Stimulated activated CD8-positive, alpha-beta memory T cell treated with anti-CD3 and anti-CD28 coated beads, Interleukin-7, amount 100 ng/mL, for 4 hours (primary cell): ENCODE results near the gene USP8.

Experiments used
- DNase-seq, 2 donors: peaks; one replicate each; pipeline ENCODE4 v3.0.0-alpha.2; 2020; ENCODE audit warnings: low read depth in 2 of 2

USP8 gene

DNA sequence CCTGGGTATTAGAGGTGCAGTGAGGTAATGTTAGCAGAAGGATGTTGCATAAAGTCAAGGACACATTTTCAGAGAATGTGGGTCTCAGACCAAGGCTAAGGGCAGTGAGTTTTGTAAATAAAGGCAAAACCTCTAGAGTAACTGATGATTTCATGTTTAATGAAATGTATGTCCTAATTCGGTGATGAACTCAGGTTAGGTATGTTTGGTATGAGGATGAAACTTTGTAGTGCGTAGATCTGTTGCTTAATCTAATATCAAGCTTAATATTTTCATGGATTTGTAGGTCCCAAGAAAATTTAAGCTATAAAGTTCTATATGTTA is 118.6 kb downstream of the USP8 start:
- no peak for DNase-seq

DNA sequence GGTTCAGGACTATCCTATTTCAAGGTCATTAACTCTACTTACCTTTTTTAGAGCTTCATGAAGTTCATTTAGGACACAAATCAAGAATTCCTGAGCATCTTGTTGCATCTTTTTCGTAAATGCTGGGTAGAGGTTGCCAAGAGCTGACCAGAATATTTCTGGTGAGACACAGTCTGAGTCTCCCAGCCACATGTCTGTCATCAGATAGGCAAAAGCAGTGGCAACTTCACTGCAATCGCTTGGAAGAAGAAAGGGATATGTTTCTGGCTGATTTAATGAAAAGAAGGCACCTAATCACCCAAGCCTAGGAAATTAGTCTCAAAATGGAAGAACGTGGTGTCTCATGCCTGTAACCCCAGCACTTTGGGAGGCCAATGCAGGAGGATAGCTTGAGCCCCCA is 119.4 kb downstream of the USP8 start:
- DNase-seq = no peak

- DNase-seq = no peak
These were observed 120.2 kb downstream of the USP8 start for GRCh38 chr15:50544368-50544767.

DNA sequence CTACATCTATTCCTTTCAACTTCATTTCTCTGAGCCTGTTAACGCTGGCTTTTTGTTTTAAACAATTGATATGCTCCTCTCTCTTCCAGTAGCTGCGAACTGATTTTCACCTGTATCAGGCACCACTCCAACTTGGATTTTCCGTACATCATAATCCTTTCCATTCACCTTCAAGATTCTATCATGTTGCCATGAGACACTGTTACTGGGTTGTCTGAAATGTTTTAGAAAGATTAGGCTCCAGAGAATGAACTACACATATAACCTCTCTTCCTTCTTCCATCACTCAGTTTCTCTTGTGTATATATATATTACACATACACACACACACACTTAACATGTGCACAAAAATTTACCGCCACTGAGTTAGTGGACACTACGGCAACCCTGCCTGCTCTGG is 122.4 kb downstream of the USP8 start, which contains the start of gene USP50:
USP50 (minus strand) TSS at position 101 of the 400 bp plus-strand sequence. CDS start 141 bp downstream, outside the sequence.
- no peak for DNase-seq

DNA sequence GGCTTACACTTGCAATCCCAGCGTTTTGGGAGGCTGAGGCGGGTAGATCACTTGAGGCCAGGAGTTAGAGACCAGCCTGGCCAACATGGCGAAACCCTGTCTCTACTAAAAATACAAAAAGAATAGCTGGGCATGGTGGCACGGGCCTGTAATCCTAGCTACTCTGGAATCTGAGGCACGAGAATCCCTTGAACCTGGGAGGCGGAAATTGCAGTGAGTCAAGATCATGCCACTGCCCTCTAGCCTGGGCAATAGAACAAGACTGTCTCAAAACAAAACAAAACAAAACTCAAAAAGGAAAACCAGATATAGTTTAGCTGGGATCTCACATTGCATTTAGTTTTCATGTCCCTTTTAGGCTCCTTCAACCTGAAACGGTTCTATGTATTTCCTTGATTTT is 125.1 kb downstream of the USP8 start:
- DNase-seq = no peak

DNA sequence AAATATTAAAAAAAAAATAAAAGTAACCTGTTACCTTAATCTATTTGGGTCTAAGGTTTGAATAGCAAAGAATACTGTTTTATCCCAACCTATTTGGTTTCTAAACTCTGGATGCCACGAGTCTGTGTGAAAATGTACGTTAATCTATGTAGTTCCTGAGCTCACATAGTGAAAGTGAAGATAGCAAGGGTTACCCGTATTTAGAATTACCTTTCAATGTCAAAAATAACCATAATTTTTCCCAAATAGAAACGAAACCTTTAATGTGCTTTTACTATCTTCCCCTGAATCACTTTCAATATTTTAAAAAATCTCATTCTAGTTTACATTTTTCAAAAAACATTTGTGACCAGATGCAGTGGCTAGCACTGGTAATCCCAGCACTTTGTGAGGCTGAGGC is 128.0 kb downstream of the USP8 start:
- no peak for DNase-seq

DNA sequence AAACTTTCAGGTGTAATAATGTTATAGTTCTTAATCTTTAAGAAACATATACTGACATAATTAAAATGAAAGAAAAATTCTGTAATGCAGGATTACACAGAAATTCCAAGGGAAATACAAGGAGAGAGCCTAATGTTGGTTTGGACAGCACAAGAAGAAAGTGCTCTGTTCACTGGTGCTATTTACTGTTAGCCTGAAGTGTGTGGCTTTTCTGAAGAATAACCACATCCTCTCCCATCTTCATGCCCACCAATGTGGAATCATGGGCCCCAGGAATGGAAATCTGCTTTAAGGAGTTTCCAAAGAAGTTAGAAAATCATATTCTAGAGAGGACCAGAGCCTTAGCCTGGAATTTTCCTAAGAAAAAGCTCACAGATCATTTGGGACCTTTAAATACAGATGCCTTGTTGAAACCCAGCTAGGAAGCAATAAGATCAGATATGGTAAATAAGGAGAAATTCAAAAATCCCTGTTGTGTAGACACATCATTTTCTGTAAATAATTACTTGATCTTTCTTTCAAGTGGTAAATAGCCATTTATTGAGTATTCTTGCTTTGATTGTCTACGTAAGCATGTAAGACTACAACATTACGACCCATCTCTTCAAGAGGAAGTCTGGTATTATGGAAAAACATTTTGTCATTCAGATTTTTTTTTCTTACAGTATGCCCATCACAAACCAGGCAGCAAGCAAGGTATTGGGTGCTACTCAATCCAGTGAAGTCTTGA is 132.6 kb downstream of the USP8 start:
- no peak for DNase-seq

- DNase-seq = no peak
These were observed 133.8 kb downstream of the USP8 start for GRCh38 chr15:50558012-50558411.

DNA sequence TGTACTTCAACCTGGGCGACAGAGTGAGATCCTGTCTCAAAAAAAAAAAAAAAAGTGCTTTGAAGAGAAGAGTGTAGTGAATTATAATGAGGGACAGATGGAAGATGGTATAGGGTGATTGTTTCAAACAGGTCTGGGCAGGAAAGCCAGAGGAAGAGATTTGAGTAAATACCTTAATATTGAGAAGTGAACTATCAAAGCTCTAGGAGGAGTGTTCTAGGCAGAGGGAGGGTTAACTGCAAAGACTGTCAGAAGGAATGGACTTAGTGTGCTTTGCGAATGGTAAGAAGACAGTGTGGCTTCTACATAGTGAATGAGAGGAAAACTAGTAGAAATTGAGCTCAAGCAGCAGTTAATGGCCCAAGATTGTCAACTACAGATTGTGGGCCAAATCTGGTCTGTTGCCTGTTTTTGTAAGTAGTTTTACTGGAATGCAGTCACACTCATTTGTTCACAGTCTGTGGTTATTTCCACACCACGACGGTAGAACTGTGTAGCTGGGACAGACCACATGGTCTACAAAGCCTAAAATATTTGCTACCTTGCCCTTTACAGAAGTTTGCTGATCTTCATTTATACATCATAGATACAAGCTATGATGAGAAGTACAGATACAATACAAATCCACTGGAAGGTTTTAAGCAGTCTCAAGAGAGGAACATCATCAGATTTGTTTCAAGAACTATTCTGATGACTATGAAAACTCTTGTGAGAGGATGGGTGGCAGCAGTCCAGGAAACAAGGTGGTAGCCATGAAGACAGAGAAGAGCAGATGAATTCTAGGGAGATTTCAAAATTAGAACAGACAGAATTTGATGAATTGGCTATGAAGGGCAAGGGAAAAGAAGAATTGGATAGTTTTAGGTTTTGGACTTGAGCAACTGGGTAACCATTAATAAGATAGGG is 138.8 kb downstream of the USP8 start:
- DNase-seq = no peak

DNA sequence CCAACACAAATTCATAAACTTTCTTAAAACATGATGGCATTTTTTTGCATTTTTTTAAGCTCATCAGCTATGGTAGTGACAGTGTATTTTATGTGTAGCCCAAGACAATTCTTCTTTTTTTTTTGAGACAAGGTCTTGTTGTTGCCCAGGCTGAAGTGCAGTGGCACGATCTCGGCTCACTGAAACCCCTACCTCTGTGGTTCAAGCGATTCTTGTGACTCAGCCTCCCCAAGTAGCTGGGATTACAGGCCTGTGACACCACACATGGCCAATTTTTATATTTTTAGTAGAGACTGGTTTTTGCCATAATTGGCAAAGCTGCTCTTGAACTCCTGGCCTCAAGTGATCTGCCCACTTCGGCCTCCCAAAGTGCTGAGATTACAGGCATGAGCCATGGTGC is 139.6 kb downstream of the USP8 start:
- no peak for DNase-seq
